ENCODE results near the gene ARMH2.
"Not testable (repeated sequence)": the region's sequence is repeated elsewhere in the genome, so short reads cannot be mapped to it uniquely, and the experiment has no call there.

The ARMH2 gene

DNA sequence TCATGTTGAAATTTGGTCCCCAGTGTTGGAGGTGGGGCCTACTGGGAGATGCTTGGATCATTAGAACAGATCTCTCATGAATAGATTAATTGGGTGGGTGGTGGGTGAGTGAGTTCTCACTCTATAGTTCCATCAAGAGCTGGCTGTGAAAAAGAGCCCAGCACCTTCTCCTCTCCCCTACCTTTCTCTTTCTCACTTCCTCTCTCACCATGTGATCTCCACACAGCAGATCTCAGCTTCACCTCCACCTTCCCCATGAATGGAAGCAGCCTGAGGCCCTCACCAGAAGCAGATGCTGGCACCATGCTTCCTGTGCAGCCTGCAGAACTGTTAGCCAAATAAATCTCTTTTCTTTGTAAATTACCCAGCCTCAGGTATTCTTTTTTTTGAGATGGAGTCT lies 36.9 kb downstream of the ARMH2 start:
- DNase-seq: no peak

DNA sequence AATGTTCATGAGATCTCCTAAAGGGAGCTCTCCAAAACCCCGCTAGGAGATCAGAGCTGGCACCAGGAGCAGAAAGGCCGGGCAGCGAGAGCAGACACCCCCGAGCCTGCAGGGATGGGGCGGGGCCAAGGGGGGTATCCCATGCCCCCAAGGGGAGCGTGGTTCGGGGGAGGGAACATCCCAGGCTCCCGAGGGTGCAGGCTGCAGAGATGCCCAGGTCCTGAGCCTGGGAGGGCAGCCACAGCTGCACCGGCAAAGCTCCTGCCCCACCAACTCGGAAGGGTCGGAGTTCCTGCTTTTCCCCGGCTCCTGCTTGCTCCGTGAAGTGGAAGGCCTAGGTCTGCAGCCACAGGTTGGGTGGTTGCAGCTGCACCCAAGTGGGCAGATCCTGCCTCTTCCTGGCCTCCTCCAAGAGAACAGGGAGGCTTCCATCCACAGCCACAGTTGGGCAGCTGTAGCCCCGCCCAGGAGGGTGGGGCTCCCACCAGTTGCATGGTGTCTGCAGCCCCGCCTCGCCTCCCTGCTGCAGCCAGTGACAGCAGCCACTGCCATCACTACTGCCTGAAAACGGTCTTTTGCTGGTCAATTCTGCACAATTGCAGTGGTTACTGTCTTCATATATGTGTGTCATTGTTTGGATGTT lies 37.4 kb downstream of the ARMH2 start:
- DNase-seq: no peak

GRCh38 chr6:24760210-24760609 lies 38.5 kb downstream of the ARMH2 start:
- no peak for DNase-seq

DNA sequence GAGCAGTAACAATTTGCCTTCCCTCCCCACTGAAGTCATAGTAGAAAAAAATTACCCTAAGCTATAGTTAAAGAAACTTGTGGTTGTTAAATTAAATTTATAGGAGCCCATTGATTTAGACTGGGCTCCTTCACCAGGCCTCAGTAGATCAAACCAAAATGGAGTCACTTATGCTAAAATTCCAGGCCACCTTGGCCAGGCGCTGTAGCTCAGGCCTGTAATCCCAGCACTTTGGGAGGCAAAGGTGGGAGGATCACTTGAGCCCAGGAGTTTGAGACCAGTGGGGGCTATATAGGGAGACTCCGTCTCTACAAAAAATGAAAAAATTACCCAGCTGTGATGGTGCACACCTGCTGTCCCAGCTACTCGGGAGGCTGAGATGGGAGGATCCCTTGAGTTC lies 39.0 kb downstream of the ARMH2 start:
- no peak for DNase-seq

- no peak for DNase-seq
Observed at GRCh38 chr6:24757611-24758010, 41.1 kb downstream of the ARMH2 start.

DNA sequence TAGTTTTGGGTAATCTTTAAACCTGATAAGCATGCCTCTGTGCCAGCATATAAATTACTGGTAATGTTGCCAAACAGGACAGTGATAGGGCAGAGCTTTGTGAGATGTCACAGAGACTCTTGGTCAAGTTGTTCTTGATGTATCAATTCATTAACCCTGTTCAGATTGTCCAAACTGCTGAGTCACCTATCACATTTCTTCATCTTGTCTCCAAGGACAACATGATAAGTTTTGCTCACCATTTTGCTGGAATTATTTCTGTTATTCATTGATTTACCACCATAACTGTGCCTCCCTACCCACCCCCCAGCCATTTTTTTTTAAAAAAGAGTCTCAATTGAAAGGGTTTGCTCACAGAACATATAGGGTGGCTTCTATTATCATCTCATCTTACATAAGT lies 43.4 kb downstream of the ARMH2 start:
- no peak for DNase-seq

GRCh38 chr6:24754378-24754777 lies 44.3 kb downstream of the ARMH2 start:
- not testable (repeated sequence) for DNase-seq

GRCh38 chr6:24753545-24753944 lies 45.2 kb downstream of the ARMH2 start:
- DNase-seq: no peak

DNA sequence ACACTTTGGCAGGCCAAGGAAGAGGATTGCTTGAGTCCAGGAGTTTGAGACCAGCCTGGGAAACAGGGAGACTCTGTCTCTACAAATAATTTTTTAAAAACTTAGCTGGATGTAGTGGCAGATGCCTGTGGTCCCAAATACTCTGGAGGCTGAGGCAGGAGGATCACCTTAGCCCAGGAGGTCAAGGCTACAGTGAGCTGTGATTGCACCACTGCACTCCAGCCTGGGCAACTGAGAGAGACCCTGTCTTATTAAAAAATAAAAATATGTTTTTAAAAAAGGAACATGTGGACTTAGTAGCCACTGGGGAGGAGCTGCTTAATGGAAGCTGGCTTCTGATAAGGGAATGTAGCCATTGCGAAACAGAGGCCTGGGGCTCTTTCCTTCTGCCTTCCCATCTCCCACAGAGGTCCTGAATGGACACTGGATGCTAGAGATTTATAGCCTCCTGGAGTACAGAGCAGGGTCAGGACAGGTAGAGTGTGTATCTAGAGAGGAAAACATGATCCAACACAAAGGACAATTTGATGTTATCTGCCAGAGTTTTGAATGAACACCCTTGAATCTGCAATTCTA lies 45.7 kb downstream of the ARMH2 start:
- no peak for DNase-seq

DNA sequence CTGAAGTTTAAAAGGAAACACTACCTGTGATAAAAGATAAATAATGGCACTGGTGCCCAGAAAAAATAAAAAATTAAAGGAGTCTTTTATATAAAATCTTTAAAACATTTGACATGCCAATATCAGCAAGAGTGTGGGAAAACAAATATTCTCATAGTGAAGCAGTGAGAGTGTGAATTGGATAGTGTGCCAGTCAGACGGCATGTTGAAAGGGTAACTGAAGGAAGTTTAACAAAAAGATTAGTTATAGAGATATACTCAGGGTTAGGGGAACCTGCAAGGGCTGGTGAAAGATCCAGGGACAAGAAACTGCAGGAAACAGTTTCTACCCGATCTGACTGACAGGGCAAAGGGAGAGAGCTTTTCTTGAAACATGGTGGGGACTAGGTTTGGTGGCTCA lies 46.2 kb downstream of the ARMH2 start:
- DNase-seq: no peak

DNA sequence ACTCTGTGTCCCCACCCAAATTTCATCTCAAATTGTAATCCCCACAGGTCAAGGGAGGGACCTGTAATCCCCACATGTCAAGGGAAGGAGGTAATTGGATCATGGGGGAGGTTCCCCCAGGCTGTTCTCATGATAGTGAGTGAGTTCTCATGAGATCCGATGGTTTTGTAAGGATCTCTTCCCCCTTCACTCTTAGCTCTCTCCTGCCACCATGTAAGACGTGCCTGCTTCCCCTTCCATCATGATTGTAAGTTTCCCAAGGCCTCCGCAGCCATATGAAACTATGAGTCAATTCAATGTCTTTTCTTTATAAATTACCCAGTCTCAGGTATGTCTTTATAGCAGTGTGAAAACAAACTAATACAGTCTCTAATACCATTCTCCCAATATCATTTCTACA lies 47.8 kb downstream of the ARMH2 start:
- DNase-seq: not testable (repeated sequence)

- no peak for DNase-seq
Observed at GRCh38 chr6:24749297-24749696, 49.4 kb downstream of the ARMH2 start.
